ENCODE measurements around the gene MYL12A.
"Not testable (repeated sequence)": the region's sequence is repeated elsewhere in the genome, so short reads cannot be mapped to it uniquely, and the experiment has no call there.

The MYL12A gene

DNA sequence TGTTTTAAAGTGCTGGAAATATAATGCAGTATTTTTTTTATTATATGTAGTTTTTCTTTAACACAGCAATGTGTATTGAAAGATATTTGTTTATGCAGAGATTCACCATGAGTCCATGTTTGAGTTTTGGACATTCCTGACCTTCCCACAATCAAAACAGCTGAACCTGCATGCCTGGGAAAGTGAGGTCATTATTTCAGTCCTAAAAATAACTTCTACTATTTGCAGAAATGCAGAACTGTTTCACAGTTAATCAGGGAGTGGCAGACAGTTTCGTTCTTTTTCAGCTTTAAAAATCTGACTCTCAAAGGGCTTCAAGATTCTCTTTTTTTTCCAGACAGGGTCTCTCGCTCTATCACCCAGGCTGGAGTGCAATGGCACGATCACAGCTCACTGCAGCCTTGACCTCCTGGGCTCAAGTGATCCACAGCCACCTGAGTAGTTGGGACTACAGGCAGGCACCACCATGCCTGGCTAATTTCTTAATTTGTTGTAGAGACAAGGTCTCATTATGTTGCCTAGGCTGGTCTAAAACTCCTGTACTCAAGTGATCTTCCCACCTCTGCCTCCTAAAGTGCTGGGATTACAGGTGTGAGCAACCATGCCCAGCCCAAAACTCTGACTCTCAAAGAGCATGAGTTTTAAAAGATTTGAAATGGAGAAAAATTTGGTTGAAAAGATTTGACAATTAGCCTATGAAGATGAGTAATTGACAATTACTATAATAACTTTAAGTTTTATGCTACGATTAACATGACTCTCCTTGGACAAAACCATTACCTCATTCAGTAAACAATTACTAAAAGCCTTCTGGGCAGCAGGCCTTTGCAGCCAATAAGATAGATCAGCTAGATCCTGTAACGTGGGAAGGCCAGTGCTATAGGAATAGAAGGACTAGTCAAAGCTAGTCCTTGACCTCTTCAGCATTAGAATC is 9.4 kb downstream of the MYL12A start:
- DNase-seq = no peak

DNA sequence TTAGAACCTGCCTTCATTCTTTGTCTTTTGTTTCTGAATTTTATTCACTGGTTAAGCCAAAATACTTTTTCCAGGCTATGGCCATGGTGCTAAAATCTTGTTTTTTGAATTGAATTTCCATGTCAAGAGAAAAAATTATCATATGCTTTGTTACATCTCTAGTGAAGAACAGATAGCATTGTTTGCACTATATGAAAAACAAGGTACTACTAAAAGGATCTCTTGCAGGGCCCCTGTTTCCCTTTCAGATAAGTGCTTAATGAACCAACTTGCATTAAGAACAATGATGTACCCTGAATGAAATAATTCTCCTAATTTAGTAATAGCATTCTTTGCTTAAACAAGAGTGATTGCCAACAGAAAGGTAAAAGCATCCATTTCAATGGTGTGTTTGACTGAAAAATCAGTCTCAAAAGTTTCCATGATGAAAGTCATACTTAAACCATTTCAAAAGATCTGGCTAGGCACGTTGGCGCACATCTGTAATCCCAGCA is 10.1 kb downstream of the MYL12A start:
- no peak for DNase-seq

- no peak for DNase-seq
These were observed 13.4 kb downstream of the MYL12A start for GRCh38 chr18:3260995-3261372.

DNA sequence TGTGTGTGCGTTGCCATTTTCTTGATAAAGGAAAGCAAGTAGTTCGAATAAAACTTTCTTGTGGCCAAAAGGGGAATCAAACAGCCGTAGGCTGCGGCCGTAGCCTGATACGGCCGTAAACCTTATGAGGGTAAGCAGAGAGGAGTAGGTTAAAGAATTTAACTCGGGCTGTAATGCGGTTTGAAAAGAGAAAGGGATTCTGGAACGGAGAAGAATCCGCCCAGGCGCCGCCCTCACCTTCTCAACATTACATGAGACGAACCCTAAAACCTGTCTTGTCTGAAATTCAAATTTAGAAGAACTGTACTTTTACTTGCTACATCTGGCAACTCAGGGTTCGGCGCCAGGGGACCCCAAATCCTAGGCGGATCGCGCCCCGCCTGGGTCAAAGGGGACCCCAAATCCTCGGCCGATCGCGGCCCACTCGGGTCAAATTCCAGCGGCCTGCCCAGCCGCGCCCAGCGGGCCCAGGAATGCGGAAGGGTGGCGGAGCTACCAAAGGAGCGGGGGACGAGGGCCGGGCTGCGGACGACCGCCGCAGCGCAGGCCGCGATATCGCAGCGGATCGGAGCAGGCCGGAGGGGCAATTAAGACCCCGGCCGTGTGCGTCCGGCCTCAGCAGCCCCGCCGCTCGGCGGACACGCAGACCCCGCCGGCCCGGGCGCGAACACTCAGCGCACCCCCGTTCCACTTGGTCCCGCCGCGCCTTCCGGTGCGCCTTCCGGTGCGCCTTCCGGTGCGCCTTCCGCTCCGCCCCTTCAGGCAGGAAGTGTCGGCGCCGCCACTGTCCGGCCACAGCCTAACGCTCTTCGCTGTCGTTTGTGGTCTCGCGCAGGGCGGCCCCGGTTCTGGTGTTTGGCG is 14.0 kb downstream of the MYL12A start, which contains the start of gene MYL12B:
Gene MYL12B (plus strand): TSS at position 761 of the 861 bp plus-strand sequence. CDS start 10,766 bp downstream, outside the sequence.
- DNase-seq = no peak

DNA sequence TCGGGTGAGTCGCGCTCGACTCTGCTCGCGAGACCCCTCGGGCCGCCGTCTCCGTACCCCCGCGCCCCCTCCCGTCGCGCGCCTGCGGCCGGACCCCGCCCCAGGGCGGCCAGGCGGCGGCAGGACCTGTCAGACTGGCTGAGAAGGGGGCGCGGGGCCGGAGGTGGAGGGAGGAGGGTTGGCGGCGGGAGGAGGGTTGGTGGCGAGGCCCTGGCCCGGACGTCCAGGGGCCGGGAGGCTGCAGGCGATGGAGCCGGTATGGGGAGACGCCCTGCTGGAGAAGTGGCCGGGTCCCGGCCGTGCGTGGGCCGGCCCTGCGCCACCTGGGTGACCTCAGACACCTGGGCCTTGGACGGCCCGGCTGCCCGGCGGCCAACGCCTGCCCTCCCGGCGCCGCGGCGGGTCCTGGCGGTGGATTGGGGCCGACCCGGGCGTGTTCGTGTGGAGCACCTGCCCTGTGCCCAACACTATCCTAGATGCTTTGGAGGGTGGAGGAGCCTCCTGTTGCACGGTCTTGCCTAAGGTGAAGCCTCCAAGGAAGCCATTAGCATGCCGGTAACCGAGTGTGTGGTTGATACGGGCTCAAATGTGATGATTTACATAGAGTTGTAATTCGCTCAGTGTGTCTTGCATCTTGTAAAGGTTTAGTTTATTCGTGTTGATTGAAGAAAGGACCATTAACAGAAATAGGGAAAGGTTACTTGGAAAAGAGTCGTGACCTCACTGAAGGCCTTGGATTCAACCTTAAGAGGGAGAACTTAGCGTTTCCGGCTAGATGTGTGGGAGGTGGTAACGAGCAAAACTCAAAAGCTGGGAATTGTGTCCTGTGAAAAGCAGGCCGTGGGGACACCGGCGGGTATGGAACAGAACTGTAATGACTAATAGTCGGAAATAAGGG is 14.9 kb downstream of the MYL12A start:
- DNase-seq = no peak

DNA sequence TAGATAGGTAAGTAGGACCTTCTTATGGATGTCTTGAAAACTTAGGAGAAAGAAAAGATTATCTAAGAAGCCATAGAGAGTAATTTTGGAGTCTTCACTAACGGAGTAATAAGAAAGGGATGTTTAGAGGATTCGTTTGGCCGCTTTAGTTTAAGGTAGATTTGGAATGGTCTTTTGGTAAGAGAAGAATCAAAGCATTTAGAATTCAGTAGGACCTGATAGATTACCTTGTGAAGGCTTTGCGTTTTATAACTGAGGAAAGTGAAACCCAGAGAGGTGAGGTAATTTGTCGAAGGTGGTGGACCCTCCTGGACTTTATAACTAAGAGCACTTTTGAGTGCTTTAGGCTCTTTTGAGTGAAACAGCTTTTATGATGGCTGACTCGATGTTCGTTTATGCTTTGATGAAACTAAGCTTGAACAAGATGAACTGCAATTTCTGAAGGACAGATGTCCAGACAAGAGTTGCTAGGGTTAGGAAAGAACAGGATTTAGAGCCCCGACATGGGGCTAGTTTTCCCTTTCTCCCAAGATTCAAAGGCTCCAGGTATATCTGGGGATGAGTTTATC is 15.6 kb downstream of the MYL12A start:
- DNase-seq = no peak

DNA sequence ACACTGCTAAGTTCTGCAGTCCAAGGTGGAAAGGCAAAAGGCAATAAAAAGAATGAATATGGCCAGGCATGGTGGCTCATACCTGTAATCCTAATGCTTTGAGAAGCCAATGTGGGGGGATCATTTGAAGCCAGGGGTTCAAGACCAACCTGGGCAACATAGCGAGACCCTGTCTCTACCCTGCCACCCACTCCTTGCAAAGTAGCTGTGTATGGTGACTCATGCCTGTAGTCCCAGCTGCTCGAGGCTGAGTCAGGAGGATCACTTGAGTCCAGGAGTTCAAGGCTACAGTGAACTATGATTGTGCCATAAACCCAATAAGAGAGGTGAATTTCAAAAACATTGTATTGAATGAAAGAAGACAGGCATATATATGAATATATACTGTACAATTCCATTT is 16.8 kb downstream of the MYL12A start:
- DNase-seq = no peak

DNA sequence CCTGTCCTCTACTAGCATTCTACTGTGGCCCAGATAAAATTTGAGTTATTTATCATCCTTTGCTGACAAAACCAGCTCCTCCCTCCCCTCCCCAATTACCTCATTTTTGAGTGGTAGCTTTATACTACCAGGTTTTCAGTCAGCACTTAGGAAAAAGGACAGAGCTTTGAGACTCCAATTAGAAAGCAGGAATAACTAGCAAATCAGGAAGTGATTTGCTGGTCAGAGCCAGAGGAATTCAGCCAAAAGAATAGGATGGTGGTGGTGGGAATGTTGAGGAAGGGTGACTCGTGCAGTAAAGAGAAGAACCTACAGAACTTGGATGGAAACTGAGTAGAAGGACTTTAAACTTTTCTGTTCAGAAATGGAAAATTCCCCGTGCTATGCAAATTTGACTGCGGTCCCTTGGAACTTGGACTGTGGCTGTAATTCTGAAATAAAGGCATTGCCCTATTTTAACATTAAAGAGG is 18.0 kb downstream of the MYL12A start:
- no peak for DNase-seq

DNA sequence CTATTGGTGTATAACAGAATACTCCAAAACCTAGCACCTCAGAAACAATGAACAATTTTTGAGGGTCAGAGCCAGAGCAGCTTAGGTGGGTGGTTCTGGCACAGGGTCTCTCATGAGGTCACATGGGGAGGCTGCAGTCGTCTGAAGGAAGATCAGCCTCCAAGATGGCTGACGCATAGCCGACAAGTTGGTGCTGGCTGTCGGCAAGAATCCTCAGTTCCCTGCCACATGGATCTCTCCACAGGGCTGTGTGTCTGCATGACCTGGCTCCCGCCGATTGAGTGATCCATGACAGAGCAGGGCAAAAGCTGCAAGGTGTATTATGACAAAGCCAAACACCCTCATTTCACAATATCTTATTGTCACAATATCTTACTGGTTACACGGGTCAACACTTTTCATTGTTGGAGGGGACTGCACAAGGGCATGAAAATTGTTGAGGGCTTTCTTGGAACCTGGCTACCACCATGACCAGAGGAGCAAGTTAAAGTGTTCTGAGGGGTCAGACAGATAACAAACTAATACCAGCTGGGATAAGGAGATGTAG is 18.5 kb downstream of the MYL12A start:
- DNase-seq = no peak

GRCh38 chr18:3268306-3268705 is 20.7 kb downstream of the MYL12A start:
- no peak for DNase-seq

- DNase-seq = no peak
These were observed 21.8 kb downstream of the MYL12A start for GRCh38 chr18:3269241-3269913.

DNA sequence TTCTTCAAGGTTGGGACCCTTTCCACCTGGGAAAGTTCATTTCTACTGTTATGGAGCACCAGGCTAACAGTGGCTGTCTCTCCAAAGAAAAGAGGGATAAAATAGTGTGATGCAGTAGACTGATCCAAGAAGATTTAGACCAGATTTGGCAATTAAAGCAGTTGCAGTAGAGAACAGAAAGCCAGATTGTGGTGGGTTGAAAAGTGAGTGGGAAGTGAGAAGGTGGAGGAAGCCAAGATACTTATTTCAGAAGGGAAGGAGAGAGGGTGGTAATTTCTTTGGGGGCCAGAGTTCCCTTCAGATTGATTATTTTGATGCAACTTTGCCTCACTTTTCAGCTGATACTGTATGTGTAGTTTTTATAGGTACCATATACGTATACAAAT is 22.3 kb downstream of the MYL12A start:
- DNase-seq = no peak

- DNase-seq = no peak
These were observed 25.4 kb downstream of the MYL12A start for GRCh38 chr18:3273042-3273441.

DNA sequence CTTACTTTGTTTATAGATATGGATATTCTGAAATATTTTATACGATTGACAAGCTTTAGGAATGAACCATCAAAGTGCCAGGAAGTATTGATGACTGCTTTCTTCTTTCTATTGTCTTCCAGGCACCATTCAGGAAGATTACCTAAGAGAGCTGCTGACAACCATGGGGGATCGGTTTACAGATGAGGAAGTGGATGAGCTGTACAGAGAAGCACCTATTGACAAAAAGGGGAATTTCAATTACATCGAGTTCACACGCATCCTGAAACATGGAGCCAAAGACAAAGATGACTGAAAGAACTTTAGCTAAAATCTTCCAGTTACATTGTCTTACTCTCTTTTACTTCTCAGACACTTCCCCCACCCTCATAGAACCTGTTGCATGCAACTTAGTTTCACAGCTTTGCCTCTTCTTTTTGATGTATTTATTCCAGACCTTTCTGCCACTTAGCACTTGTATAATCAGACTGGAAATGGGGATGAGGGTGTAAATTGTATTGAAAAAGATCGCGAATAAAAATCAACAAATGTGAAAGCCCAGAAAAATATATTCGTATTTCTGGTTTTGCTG is 30.1 kb downstream of the MYL12A start:
- DNase-seq = not testable (repeated sequence)

DNA sequence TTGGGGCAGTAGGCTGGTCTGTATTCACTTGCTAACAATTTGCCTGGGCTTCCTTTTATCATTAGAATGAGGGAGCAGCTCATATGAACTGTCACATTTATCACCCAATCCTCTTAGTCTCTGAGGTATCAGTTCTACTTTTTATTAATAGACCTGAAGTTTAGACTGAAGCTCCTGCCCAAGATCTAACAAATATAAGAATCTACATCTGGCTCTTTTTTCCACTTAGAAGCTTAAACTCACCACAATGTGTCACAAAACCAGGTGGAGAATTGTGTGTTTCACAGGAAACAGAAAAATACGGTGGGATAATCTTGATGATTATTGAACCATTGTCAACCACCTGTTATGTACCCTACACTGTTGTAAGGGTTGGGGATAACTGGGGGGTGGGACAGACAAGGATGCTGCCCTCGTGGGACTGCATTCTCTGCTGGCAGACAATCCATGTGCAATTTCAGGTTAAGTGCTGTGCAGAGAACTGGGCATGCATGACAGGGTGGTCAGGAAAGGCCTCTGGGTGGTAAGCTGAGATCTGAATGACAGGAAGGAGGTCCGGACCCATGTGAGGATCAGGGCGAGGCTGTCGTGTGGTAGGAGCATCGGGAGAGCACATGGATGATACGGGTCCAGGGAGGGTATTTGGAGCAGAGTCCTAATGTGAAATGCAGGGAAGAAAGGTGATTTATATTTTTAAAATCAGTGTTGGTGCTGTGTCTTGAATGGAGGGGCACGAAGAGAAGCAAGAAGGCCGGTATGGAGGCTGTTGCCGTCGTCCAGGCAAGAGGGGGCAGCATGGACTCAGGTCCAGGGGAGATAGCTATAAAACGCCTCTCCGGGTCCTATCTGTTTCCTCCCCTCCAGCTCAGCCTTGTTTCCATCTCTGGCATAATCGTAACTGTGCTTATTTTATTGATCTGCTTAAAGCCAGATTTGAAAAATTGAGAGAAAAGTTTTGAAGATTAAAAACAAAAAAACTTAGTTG is 31.9 kb downstream of the MYL12A start:
- DNase-seq = no peak

GRCh38 chr18:3281456-3282400 is 34.1 kb downstream of the MYL12A start:
- peak; percentile 49 for DNase-seq

DNA sequence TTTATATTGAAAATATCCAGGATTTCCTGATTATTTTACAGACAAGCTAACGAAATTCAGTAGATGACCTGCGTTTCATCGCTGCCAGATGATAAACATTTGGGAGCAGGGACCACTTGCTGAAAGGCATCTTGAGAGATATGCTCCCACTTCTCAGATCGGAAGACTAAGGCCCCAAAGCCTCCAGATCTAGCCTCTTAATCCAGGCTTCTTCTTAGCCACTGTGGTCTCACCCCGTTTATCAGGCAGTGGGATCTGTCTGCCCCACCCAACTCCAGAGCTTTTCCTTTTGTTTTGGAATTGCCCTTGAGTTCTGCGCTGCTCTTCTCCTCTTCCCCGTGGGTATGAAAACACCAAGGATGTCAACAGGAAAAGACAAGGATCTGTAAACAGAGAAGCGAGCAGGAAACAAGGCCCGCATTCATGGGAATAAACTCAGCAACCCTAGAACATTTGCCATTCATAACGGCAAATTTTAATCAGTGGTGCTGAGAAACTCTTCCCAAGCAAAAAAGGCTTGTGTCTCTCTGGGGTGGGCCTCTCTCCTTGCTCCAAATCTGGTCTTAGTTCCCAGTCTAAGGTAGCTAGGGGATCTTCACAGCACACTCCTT is 35.8 kb downstream of the MYL12A start:
- no peak for DNase-seq

DNA sequence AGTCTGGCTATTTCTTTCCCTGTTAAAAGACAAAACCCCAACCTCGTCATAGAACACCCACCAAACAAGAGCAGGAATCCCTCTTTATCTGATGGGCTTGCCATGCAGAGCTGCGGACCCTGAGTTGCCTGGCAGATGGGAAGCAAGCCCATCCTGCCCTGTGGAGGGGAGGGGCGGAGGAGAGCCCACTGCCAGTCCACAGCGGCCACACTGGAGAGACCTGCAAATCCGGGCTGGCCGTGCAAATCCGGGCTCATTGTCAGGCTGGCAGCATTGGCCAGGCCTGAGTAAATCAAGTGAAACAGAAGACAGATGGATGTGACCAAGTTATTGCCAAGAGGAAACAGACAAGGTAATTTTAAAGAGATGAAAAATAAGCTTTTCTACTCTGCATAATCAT is 36.3 kb downstream of the MYL12A start:
- DNase-seq = no peak
